HG03039 (cell line): ENCODE measurements around the gene CTSA.
"Not testable (repeated sequence)": the region's sequence is repeated elsewhere in the genome, so short reads cannot be mapped to it uniquely, and the experiment has no call there.

Source experiments
- ATAC-seq: cut with Tn5 transposase; IDR thresholded peaks from one replicate; pipeline ENCODE4 v1.9.1; 2021; ENCODE audit warnings: mild to moderate bottlenecking, moderate library complexity; ENCODE audit not compliant: unreplicated experiment

The CTSA gene

DNA sequence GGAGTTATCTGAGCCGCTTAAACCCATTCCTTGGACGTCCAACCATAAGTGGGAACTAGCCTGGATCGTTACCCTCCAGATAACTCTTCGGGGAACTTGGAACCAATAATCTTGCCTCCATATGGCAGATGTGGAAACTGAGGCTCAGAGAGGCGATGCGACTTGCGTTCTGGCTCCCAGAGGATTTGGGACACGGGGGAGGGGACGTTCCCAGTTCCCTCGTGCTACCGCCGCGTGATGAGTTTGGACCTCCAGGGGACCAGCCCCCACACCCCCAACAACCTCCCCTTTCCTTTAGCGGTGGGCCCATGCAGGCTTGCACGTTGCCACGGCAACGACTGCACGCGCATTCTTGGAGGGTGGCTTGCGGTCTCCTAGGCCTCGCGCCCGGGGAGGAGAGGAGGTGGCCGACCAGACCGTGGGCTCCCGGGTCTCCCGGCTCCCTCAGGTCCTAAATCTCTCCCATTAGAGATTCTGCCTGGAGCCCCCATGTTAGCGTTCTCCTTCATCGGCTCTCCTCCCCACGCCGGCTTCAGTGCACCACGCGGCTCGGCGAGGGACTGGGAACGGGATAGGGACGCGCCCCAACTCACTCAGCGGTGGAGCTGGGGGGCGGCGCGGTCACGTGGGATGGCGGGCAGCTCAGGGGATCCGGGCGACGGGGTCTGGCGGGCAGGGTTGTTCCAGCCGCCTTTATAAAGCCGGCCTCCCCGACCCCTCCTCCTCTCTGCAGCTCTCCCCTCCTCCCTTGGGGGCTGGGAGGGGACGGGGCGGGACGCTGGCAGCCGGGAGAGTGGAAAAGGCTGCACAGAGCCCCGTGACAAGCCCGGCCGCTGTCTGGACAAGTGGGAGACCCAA is 20.6 kb downstream of the CTSA start, which contains the start of gene PLTP:
PLTP (minus strand) TSS at position 670 of the 858 bp plus-strand sequence. CDS start 703 bp downstream, outside the sequence.
- ATAC-seq, result no peak

DNA sequence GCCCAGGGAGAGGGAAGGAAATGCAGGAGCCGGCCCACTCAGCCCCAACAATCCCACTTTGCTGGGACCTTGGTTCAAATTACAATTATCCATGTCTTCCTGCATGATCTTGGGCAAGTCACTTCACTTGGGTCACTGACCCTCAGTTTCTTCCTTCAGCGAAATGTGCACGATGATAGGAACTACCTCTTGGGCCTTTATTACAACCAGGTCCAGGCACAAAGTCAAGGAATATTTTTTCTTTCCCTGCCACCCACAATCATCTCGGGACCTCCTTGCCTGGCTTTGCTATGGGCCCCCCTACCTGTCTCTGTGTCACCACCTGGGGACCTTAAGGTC is 21.2 kb downstream of the CTSA start:
- ATAC-seq, result no peak

DNA sequence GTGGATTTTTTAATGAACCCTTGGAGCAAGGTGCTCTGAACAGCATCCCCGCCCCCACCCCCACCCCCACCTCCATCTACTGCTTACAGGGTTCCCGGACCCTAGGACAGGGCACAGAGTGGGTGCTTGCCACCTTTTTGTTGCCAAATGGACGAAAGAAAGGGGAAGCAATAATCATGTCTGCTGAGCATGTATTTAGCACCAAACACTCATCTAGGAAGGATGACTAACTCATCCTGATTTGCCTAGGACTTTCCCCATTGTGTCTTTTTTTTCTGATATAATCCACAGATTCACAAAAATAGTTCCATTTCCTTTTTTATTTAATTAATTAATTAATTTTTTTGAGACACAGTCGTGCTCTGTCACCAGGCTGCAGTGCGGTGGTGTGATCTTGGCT is 22.0 kb downstream of the CTSA start:
- no peak for ATAC-seq

DNA sequence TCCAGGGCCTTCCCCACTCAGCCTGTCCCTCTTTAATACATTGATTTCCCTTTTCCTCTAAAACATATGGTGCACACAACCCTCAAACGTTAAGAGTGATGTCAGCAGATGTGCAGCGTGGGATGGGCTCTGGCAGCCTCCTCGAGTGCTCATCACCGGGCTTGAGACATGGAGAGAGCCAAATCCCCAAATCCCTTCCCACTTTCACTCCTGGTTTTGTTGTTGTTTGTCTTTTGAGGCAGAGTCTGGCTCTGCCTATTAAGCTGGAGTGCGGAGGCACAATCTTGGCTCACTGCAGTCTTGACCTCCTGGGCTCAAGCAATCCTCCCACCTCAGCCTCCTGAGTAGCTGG is 26.6 kb downstream of the CTSA start:
- no peak for ATAC-seq

DNA sequence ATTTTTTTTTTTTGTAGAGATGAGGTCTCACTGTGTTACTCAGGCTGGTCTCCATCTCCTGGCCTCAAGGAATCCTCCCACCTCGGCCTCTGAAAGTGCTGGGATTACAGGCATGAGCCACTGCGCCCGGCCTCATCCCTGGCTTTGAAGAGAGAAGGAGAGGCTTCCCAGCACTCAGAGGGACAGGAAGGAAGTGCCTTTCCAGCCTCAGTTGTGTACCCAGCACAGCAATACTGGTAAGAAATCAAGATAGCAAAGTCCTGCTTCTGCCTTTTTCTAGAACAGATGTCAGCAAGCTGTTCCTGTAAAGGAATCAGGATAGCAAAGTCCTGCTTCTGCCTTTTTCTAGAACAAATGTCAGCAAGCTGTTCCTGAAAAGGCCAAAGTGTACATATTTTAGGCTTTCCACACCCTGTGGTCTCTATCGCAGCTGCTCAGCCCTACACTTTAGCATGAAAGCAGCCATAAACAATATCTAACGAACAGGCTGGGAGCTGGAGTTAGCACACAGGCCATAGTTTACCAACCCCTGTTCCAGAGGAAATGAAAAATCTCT is 27.1 kb downstream of the CTSA start:
- no peak for ATAC-seq

DNA sequence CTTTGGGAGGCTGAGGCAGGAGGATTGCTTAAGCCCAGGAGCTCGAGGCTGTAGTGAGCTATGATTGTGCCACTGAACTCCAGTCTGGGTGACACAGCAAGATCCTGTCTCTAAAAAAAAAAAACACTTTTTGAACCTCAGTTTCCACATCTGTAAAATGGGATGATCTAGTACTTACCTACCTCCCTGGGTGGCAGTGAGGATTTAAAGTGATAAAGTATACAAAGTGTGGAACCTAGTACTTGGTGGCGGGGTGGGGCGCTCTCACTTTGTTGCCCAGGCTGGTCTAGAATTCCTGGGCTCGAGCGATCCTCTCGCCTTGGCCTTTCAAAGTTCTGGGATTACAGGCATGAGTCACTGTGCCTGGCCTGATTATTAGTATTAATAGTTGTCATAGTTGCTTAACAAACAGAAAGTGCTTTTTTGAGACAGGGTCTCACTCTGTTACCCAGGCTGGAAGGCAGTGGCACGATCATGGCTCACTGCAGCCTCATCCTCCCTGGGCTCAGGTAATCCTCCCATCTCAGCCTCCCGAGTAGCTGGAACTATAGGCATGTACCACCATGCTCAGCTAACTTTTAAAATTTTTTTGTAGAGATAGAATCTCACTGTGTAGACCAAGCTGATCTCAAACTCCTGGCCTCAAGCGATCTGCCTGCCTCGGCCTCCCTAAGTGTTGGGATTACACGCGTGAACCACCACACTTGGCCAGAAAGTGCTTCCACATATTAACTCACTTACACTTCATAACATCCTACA is 27.8 kb downstream of the CTSA start:
- no peak for ATAC-seq

DNA sequence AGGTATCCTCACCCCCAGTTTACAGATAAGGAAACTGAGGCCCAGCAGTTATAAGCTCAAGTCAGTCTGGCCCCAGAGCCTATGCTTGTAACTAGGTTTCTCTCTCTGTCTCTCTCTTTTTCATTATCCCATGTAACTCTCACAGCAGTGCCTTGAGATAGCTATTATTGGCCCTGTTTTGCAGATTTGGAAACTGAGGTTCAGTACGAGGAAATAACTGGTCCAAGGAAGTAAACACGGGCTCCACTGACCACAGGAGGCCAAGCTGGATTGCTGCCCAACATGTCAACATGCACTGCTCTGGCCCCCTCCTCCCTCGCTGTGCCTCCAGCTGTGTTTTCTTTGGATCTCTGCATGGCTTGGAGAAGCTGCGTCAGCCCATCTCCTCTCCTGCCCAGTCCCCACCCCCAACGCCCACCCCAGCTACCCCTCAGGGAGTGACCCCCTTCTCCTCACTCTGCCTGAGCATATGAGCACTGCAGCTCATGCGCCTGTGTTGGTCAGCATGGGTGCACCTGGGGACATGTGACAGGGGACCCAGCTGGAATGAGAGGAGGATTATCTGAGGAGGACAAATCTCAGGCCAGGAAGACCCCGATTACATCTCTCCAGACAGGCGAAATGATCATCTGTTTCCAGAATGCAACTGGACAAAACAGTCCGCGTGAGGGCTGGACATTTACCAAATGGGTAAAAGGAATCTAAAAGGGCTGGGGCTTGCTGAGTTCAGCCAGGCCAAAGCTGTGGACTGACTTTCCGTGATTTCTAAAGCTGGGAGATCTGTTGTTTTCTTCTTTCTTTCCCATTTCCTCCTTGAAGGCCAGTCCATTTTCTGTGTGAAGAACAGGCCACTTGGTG is 28.6 kb downstream of the CTSA start:
- no peak for ATAC-seq

DNA sequence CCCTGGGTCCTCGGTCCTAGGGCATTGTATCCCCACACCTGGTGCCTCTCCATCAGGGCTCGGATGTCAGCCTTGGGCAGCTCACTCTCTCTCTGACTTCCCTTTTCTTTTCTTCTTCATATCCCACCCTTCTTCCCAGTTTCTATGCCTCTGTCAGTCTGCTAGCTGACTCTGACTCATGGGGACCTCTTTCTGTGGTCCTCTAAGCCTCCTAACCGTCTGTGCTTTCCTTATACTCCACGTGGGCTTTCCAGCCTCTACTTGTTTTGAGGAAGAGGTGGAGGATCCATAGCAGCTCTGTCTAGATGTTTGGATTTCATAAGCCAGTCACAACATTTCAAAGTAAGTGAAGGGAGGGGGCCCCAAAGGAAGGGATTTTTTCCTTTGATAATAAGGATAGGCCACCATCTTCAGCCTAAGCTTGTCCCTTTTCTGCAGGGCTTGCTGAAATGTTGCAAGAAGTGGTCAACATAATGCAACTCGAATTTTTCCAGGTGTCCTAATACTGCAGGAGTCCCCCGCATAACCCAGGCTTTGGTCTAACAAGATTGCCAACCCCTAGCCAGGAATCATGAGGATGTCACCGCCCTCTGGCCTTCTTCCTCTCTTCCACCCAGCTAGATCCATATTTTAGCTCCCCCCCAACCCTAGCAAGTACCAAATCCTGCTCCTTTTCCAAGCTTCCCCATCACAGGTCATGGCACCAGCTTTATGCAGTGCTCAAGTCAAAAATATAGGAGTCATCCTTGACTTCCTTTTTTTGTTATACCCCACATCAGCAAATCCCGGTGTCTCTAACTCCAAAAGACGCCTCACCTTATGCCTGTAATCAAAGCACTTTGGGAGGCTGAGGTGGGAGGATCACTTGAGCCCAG is 29.6 kb downstream of the CTSA start:
- no peak for ATAC-seq

DNA sequence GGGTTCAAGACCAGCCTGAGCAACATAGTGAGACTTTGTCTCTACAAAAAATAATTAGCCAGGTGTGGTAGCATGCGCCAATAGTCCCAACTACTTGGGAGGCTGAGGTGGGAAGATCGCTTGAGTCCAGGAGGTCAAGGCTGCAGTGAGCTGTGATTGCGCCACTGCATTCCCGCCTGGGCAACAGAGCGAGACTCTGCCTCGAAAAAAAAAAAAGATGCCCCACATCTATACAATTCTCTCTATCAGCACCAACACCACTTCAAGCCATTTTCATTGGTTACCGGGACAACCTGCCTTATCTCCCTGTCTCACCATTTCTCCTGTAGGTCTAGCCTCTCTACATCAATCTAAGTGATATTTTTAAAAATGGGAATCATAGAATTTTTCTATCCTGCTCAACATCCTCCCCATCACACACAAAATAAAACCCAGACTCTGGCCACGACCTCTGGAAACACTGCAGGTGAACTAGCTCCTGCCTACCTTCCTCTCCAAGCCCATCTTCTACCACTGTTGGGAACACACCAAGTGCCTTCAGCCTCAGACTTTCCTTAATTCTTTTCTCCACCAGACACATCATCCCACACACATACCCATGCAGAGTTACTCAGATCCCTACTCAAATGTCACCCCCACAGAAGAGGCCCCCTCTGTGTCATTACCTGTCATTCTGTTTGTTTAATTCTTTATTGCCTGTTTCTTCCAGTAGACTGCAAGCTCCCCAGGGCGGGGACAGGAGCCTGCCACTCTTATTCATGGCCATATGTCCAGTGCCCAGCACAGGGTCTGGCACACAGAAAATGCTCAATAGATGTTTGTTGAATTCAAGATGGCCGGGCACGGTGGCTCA is 30.4 kb downstream of the CTSA start:
- no peak for ATAC-seq

DNA sequence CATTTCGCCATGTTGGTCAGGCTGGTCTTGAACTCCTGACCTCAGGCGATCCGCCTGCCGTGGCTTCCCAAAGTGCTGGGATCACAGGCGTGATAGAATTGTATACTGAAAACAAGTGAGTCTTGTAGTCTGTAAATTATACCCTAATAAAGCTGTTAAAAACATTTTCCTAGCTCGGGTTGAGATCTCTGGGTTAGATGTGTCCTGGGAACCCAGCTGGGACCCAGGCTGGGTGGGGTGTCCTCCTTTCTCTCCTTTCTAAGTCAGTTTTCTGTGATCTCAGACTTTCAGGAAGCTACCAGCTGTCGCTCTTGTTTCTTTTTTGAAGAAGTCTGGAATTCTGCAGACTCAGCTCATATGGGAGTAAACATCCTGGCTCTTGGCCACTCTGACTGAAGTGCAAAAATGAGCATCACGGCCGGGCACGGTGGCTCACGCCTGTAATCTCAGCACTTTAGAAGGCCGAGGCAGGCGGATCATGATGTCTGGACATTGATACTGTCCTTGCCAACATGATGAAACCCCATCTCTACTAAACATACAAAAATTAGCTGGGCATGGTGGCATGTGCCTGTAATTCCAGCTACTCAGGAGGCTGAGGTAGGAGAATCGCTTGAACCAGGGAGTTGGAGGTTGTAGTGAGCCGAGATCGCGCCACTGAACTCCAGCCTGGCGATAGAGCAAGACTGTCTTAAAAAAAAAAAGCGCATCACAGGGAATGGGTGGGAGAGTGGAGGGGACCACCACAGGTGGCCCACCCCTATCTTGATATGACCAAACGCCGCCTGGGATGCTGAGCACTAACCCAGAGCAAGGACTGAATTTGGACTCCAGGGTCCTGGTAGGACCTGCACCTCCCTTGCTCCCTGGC is 33.5 kb downstream of the CTSA start:
- ATAC-seq, result no peak

DNA sequence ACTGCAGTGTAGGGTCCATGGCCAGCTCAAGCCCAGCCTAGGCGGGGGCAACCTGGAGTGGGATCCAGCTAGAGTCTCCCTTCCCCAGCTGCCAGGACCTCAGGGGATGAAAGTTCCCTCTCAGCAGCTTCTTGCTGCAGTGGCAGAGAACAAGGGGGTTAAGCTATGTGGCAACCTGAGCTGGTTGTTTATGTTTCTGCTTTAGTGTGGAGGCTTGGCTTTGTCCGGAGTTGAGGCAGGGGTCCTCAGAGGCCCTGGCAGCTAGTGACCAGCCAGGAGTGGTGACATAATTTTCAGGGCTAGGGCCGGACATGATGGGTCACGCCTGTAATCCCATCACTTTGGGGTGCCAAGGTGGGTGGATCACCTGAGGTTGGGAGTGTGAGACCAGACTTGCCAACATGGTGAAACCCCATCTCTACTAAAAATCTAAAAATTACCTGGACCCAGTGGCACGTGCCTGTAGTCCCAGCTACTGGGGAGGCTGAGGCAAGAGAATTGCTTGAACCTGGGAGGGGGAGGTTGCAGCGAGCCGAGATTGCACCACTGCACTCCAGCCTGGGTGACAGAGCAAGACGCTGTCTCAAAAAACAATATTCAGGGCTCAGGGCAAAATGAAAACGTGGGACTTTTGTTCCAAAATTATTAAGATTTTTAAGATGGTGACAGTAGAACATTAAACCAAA is 34.8 kb downstream of the CTSA start:
- ATAC-seq, result no peak

DNA sequence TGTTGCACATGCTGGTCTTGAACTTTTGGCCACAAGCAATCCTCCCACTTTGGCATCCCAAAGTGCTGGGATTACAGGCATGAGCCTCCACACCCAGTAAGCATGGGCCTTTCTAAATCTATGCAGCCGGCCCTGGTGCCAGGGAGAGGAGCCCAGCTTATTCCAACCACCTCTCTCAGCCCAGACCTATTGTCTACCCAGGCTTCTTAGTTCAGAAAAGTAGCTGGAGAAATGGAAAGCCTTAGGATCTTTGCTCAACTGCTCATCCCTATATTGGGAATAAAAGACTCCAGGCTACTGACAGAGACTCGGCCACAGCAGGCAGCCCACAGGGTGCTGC is 35.6 kb downstream of the CTSA start:
- ATAC-seq, result no peak

DNA sequence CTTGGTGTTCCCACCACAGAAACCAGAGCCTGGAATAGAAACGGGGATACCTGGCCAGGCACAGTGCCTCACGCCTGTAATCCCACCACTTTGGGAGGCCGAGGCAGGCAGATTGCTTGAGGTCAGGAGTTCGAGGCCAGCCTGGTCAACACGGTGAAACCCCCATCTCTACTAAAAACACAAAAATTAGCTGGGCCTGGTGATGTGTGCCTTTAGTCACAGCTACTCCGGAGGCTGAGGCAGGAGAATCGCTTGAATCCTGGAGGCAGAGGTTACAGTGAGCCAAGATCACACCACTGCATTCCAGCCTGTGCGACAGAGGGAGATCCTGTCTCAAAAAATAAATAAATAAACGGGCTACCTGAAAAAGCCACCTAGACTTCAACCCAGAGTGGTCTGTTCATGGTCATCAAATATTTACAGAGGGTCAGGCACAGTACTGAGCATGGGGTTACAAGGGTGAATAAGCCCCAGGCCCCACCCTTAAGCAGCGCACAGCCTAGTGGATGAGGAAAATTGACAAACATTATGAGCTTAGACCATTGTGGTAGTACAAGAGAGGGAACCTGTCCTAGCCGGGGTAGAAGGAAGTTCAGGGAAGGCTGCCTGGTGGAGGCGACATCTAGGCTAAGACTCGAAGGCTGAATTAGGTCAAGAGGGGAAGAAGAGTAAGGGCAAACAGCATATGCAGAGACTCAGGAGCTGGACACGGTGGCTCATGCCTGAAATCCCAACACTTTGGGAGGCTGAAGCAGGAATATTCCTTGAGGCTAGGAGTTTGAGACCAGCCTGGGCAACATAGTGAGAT is 36.1 kb downstream of the CTSA start:
- ATAC-seq, result no peak

DNA sequence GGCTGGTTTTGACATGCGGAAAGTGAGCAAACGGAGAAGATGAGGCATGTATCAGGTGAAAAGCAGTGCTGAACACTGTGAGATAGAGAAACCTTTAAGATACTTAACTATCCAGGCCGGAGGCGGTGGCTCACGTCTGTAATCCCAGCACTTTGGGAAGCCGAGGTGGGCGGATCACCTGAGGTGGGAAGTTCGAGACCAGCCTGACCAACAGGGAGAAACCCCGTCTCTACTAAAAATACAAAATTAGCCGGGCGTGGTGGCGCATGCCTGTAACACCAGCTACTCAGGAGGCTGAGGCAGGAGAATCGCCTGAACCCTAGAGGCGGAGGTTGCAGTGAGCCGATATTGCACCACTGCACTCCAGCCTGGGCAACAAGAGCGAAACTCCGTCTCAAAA is 40.5 kb downstream of the CTSA start:
- not testable (repeated sequence) for ATAC-seq

DNA sequence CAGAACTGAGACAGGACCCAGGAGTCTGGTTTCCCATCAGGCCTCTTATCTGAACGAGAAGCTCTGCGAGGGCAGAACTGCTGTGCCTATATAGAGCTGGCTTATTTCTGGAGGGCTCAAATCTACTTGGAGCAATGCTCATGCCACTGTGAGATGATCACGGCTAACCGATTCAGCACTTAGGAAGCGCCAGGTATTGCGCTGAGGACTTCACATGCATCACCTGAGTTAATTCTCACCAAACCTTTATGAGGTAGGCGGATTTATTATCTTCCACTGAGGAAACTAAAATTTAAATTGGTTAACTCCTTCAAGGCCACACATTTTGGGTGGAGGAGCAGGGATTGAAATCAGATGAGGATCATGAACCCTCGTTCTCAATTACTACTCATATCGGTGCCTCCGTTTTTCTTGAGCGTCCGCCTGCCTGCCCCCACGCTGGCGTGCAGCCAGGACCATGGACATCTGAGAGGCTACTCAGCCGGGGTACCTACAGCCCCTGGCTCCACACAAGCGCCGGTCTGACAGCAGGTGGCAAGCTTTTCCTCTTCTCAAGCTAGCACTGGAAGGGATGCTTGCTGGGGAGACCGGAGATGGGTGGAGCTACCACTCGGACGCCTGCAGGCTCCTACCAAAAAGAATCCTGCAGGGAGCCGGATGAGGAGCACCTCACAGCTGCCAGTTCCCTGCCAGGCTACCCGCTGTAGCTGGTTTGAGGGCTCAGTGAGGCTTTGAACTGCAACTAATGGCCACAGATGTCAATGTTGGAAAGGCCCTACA is 42.3 kb downstream of the CTSA start:
- no peak for ATAC-seq

DNA sequence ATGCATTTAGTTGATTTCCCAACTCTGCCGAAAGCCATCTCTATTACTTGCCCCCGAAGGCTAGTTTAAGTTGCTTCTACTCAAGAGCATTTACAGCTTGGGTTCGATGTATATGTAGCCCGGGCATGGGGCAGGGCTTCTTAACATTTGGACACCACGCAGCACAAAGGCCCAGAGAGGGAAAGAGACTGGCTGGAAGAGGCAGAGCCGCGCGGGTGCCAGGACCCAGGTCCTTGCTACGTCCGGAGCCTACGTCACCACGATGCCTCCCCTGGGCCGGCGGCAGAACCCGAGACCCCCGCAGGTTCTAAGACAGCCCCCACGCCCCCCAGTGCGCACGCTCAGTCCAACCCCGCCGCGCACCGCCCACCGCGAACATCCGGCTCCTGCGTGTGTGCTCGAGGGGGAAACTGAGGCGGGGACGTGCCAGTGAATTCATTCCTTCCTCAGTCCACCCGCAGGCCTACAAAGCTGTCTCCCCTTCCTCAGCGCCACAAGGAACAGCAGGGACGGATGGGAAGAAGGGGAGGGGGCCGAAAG is 43.0 kb downstream of the CTSA start:
- ATAC-seq, result peak; percentile 6
